Kidney (tissue), 14 donors: ENCODE results near the gene MRPL14. TPM values are rescaled to one million over a fixed set of nuclear protein-coding genes. Genes with fewer than 3 reads are reported as not detected.
A peak's percentile ranks its signal among the peaks of the same experiment; 100 is the strongest.

Source experiments
- DNase-seq, 5 donors: peaks; one replicate each; pipeline ENCODE4 v3.0.0-alpha.2; 2013 to 2020
- FAIRE-seq: peaks from 2 replicates; lab custom pipeline; 2012; peaks lifted over from hg19 to GRCh38; lab: Jason Lieb, UNC
- H3K27ac ChIP-seq, 2 donors: one replicate each; pipeline ENCODE4 v1.7.0; 2013; ENCODE audit warnings: low read depth in 2 of 2, low read length in 2 of 2, inconsistent platforms in 1 of 2
- H3K27me3 ChIP-seq: one replicate; pipeline ENCODE4 v1.7.1; 2013; ENCODE audit warnings: low read length, inconsistent platforms; ENCODE audit not compliant: control insufficient read depth, insufficient read depth
- H3K36me3 ChIP-seq, 3 donors: one replicate each; pipeline versions ENCODE4 v1.7.0 to v1.7.1; 2013; ENCODE audit warnings: low read length in 3 of 3, control low read depth in 1 of 3, inconsistent platforms in 1 of 3; ENCODE audit not compliant: insufficient read depth in 3 of 3, control insufficient read depth in 2 of 3
- H3K4me1 ChIP-seq, 3 donors: one replicate each; pipeline versions ENCODE4 v1.7.0 to v1.7.1; 2013; ENCODE audit warnings: low read length in 3 of 3, inconsistent platforms in 1 of 3, low read depth in 1 of 3; ENCODE audit not compliant: control insufficient read depth in 2 of 3, insufficient read depth in 2 of 3
- H3K4me3 ChIP-seq, 3 donors: one replicate each; pipeline versions ENCODE4 v1.7.0 to v1.8.1; 2013; ENCODE audit warnings: low read length in 3 of 3, control low read depth in 1 of 3, inconsistent platforms in 1 of 3
- H3K9ac ChIP-seq, 3 donors: one replicate each; pipeline versions ENCODE4 v1.7.0 to v1.7.1; 2013; ENCODE audit warnings: low read length in 3 of 3, control low read depth in 1 of 3, inconsistent platforms in 1 of 3
- H3K9me3 ChIP-seq, 3 donors: one replicate each; pipeline versions ENCODE4 v1.7.0 to v1.7.1; 2013; ENCODE audit warnings: low read length in 3 of 3, control low read depth in 1 of 3, inconsistent platforms in 1 of 3; ENCODE audit not compliant: control insufficient read depth in 2 of 3, insufficient read depth in 1 of 3
- CTCF ChIP-seq: IDR thresholded peaks from 3 replicates; pipeline ENCODE4 v1.5.1; 2012; ENCODE audit warnings: mild to moderate bottlenecking, moderate library complexity, borderline replicate concordance; ENCODE audit not compliant: insufficient read depth; ENCODE audit errors: extremely low read depth
- intact Hi-C: fragments of 100-400 bp; cut with DNase I; formaldehyde crosslinking; loops from one replicate; pipeline ENCODE4 v1.11.1; 2022
- polyA plus RNA-seq: library from polyadenylated mRNA; stranded (reverse); fragments of 350-450 nt; fragmentation: Illumina TruSeq; extraction: RNeasy Lipid Tissue Mini Kit (QIAGEN cat#74804); gene quantifications from one replicate; pipeline ENCODE4 v1.2.3, GENCODE V29; 2014; ENCODE audit warnings: low read depth, low replicate concordance; ENCODE audit not compliant: insufficient read depth
- total RNA-seq: library from RNA; stranded (reverse); fragmentation: NEBNext Ultra II Directional; extraction: Animal tissue kit (Norgen Biotek cat#: 25700); gene quantifications from one replicate; pipeline ENCODE4 v1.2.1, GENCODE V29; 2021
- donor health status: control.
- donor health status: control.
- donor health status: control.
- donor health status: control.
- donor health status: control.
- donor health status: DM: yes; HTN: yes; CAD: no.
- donor health status: Normal renal cell carcinoma (clear cell type).

MRPL14 gene
- total and polyA plus RNA-seq, 2 donors from 2014 or later: 27.9 to 71.5 TPM

- Histone ChIP-seq H3K27me3 (no peaks in the 10 kb centered on the region), H3K4me1 (peaks cover 0 to 6% (median 5%) of the 10 kb centered on the region in 3 donors), H3K9ac (no peak overlapping the region), H3K36me3 (peaks cover 7 to 17% (median 12%) of the 10 kb centered on the region in 3 donors), H3K9me3 (no peaks in the 10 kb centered on the region), H3K27ac (no peak overlapping the region), H3K4me3 (no peak overlapping the region)
- TF ChIP-seq CTCF: no peak
- intact Hi-C loops: no loop called here
- DNase-seq (peak in 2 of 5 donors; percentile 12 to 36), FAIRE-seq (no peak)
Observed at GRCh38 chr6:44109212-44109611, 18.0 kb downstream of the MRPL14 start.

- Histone ChIP-seq H3K4me1 (peaks cover 0 to 6% (median 5%) of the 10 kb centered on the region in 3 donors), H3K27ac (no peak overlapping the region), H3K36me3 (peaks cover 2 to 10% (median 10%) of the 10 kb centered on the region in 3 donors), H3K9ac (no peak overlapping the region), H3K27me3 (no peaks in the 10 kb centered on the region), H3K9me3 (no peaks in the 10 kb centered on the region), H3K4me3 (no peak overlapping the region)
- intact Hi-C loops: no loop called here
- no peak for TF ChIP-seq CTCF
- FAIRE-seq (no peak), DNase-seq (no peak)
Observed at GRCh38 chr6:44108471-44108870, 18.8 kb downstream of the MRPL14 start.

- FAIRE-seq: no peak
- H3K27ac ChIP-seq: no peak overlapping the region
Observed at GRCh38 chr6:44107017-44107416, 20.2 kb downstream of the MRPL14 start.

More at GRCh38 chr6:44107017-44107416, 20.2 kb downstream of the MRPL14 start:
- H3K9ac ChIP-seq: no peak overlapping the region
- TF ChIP-seq CTCF: no peak
- no peak for DNase-seq
- intact Hi-C loops: no loop called here
- H3K4me3 ChIP-seq: no peak overlapping the region
- H3K27me3 ChIP-seq: no peaks in the 10 kb centered on the region
- H3K9me3 ChIP-seq: no peaks in the 10 kb centered on the region
- peaks cover 2 to 8% (median 4%) of the 10 kb centered on the region in 3 donors for H3K36me3 ChIP-seq
- H3K4me1 ChIP-seq: peaks cover 0 to 6% (median 5%) of the 10 kb centered on the region in 3 donors
